ENCODE data around the gene MYRIP.

DNA sequence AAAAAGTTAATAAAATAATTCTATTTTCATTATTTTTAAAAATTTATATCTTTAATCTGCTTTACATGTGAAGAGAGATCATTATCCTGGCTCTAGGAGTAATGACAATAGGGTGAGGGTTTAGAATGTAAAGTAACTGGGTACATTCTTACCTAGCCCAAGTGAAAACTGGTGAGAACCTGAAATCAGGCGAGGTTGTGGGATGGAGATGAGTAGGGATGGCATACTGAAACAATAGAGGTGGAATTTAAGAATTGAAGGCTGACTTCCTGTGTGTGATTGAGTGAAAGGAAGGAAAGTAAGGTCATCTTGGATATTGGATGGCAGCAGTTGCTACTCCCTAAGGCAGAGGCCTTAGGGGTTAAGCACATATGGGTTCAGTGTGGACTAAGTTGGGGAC lies 82.7 kb downstream of the MYRIP start:
- TF ChIP-seq, protein P1, sequence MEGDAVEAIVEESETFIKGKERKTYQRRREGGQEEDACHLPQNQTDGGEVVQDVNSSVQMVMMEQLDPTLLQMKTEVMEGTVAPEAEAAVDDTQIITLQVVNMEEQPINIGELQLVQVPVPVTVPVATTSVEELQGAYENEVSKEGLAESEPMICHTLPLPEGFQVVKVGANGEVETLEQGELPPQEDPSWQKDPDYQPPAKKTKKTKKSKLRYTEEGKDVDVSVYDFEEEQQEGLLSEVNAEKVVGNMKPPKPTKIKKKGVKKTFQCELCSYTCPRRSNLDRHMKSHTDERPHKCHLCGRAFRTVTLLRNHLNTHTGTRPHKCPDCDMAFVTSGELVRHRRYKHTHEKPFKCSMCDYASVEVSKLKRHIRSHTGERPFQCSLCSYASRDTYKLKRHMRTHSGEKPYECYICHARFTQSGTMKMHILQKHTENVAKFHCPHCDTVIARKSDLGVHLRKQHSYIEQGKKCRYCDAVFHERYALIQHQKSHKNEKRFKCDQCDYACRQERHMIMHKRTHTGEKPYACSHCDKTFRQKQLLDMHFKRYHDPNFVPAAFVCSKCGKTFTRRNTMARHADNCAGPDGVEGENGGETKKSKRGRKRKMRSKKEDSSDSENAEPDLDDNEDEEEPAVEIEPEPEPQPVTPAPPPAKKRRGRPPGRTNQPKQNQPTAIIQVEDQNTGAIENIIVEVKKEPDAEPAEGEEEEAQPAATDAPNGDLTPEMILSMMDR (IDR thresholded peaks at IDR 0.05; ENCODE audit: low read depth, low read length, poor library complexity, severe bottlenecking), result no peak
- no peak for TF ChIP-seq EZH2phosphoT487 (IDR thresholded peaks at IDR 0.05; ENCODE audit: borderline replicate concordance, low read length)

Data from DOHH2 (cell line).